Brain microvascular endothelial cell (primary cell): ENCODE data around the gene ADGRD1.

Experiments
- DNase-seq: peaks from one replicate; pipeline ENCODE4 v3.0.0-alpha.2; 2020
- H3K27ac ChIP-seq: fragments of 250-450 bp; sonication (Bioruptor Pico); 2 replicates; pipeline ENCODE4 v1.5.1; 2020; ENCODE audit warnings: mild to moderate bottlenecking, moderate library complexity
- H3K27me3 ChIP-seq: fragments of 250-450 bp; sonication (Bioruptor Pico); replicated peaks from 2 replicates; pipeline ENCODE4 v1.5.1; 2020; ENCODE audit warnings: mild to moderate bottlenecking
- H3K36me3 ChIP-seq: fragments of 250-450 bp; sonication (Bioruptor Pico); replicated peaks from 2 replicates; pipeline ENCODE4 v1.5.1; 2020; ENCODE audit warnings: mild to moderate bottlenecking
- H3K4me3 ChIP-seq: 2 replicates; pipeline ENCODE4 v1.5.1; 2011; ENCODE audit warnings: low read depth, mild to moderate bottlenecking, control low read depth, low read length, moderate library complexity
- in situ Hi-C: cut with HindIII; loops from 2 replicates; pipeline ENCODE4 v1.10.0; 2017; ENCODE audit warnings: low sequenced_read_pairs, low pct_ligation_motif_present
- TF ChIP-seq, protein P1 (sequence below): IDR thresholded peaks from 2 replicates; pipeline ENCODE4 v1.5.1; 2011; ENCODE audit warnings: low read depth, mild to moderate bottlenecking, moderate library complexity, low read length, control low read depth, inconsistent platforms; ENCODE audit errors: missing control alignments

The ADGRD1 gene

GRCh38 chr12:131007031-131007739, 53.5 kb downstream of the ADGRD1 start:
- in situ Hi-C loops, result no loop called here
- TF ChIP-seq, protein P1, sequence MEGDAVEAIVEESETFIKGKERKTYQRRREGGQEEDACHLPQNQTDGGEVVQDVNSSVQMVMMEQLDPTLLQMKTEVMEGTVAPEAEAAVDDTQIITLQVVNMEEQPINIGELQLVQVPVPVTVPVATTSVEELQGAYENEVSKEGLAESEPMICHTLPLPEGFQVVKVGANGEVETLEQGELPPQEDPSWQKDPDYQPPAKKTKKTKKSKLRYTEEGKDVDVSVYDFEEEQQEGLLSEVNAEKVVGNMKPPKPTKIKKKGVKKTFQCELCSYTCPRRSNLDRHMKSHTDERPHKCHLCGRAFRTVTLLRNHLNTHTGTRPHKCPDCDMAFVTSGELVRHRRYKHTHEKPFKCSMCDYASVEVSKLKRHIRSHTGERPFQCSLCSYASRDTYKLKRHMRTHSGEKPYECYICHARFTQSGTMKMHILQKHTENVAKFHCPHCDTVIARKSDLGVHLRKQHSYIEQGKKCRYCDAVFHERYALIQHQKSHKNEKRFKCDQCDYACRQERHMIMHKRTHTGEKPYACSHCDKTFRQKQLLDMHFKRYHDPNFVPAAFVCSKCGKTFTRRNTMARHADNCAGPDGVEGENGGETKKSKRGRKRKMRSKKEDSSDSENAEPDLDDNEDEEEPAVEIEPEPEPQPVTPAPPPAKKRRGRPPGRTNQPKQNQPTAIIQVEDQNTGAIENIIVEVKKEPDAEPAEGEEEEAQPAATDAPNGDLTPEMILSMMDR, result no peak
- no peak overlapping the region for H3K4me3 ChIP-seq

GRCh38 chr12:131007740-131008117, 54.0 kb downstream of the ADGRD1 start:
- in situ Hi-C loops, result no loop called here
- no peaks in the 10 kb centered on the region for H3K36me3 ChIP-seq

More at GRCh38 chr12:131007031-131007739, 53.5 kb downstream of the ADGRD1 start:
- DNase-seq, result no peak
- Histone ChIP-seq H3K27me3 (no peaks in the 10 kb centered on the region), H3K36me3 (no peaks in the 10 kb centered on the region), H3K27ac (no peak overlapping the region)

GRCh38 chr12:131008131-131008912, 54.6 kb downstream of the ADGRD1 start:
- Histone ChIP-seq H3K36me3 (no peaks in the 10 kb centered on the region), H3K27ac (no peak overlapping the region), H3K4me3 (no peak overlapping the region), H3K27me3 (no peaks in the 10 kb centered on the region)
- TF ChIP-seq, protein P1, result no peak
- in situ Hi-C loops, result no loop called here
- DNase-seq, result no peak

More at GRCh38 chr12:131007740-131008117, 54.0 kb downstream of the ADGRD1 start:
- TF ChIP-seq, protein P1, result no peak
- H3K4me3 ChIP-seq, result no peak overlapping the region
- H3K27ac ChIP-seq, result no peak overlapping the region
- H3K27me3 ChIP-seq, result no peaks in the 10 kb centered on the region
- no peak for DNase-seq

DNA sequence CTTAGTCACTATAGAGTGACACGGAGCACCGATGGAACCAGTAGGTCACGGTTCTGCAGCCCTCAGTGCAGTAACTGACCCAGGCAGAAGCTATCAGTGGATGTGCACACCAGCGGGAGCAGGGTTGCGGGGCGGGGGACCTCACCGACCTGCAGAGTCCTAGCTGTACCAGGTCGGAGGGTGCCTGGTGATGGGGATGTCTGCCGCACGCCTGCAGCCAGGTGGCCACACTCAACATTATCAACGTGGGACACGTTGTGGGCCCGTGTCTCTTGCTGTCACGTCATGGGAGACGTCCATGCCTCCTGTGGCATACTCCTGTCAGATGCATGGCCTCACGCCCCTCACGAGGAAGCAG, 55.2 kb downstream of the ADGRD1 start:
- TF ChIP-seq, protein P1, result no peak
- H3K4me3 ChIP-seq, result no peak overlapping the region
- in situ Hi-C loops, result no loop called here
- no peaks in the 10 kb centered on the region for H3K36me3 ChIP-seq
- H3K27ac ChIP-seq, result no peak overlapping the region
- no peaks in the 10 kb centered on the region for H3K27me3 ChIP-seq
- DNase-seq, result no peak

DNA sequence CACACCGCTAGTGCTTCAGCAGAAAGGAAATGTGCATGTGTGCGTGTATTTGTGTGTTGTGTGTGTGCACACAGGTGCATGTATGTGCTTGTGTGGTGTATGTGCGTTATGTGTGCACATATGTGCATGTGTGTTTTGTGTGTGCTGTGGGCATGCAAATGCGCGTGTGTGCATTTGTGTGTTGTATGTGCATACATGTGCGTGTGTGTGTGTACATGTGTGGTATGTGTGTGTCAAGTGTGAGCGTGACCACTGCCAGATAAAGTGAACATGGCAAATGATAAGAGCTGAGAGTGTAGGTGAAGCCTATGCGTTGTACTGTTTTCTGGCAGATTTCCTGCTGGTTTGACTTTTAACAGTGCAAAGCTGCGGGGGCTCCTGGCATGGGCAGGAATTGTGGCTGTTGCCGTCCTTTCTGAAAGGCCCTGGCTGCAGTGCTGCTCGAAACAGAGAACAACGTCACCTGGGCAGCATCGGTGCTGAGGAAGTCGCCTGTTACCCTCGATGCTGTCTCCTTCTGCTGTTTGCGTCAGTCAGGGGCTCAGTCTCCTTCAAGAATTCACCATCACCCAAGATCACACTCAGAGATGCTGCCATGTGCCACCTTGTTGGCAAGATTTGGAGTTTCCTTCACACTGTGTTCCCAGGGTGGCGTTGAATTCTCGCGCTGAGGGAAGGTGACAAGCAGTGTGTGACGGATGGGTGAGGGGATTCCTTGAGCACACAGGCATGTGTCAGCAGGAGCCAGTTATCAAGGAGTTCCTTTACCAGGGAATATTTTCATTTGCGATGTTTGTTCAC, 56.1 kb downstream of the ADGRD1 start:
- in situ Hi-C loops, result no loop called here
- TF ChIP-seq, protein P1, result no peak
- no peaks in the 10 kb centered on the region for H3K27me3 ChIP-seq
- H3K4me3 ChIP-seq, result no peak overlapping the region
- no peaks in the 10 kb centered on the region for H3K36me3 ChIP-seq
- no peak for DNase-seq
- no peak overlapping the region for H3K27ac ChIP-seq
